ENCODE results near the gene ANXA11. TPM values are rescaled to one million over a fixed set of nuclear protein-coding genes. Genes with fewer than 3 reads are reported as not detected.
"Not testable (repeated sequence)": the region's sequence is repeated elsewhere in the genome, so short reads cannot be mapped to it uniquely, and the experiment has no call there.

Gene ANXA11
- total and polyA plus RNA-seq, 2 of the 4 experiments (the other 2 are of a cell fraction), result 39.4 to 109 TPM

DNA sequence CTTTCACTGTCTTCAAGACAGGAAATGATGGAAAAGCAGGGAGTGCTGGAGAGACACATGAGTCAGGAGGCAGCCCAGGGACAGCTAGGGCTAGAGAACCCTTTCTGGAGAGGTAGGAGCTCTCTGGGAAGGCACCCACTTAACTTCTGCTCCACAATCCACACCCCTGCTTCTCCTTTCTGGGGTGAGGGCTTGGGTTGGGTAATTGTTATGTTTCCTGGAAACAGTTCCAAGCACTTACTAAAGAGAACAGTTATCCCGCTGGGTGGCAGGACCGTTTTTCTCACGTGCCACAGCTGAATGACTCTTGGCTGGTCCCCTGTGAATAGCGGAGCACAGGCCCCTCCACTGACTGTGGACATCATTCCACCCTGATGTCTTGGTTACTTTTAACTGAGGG, 44.6 kb upstream of the ANXA11 start:
- no CpG with 5 or more reads among the region's 4 CpGs for WGBS, 2 experiments (ENCODE audit: extremely low coverage in 2 of 2, insufficient read length in 1 of 2)
- CTCF ChIA-PET; H4K20me1 ChIP-seq (ENCODE audit: insufficient read depth, low read length); H2BK120ac ChIP-seq (ENCODE audit: low read depth, low read length); H4K8ac ChIP-seq (ENCODE audit: low read depth in 2 of 2, low read length in 2 of 2); H3K4ac ChIP-seq (ENCODE audit: low read depth, low read length); H3K9ac ChIP-seq (ENCODE audit: low read depth, low read length); H4K5ac ChIP-seq (ENCODE audit: low read depth, low read length); H3K27me3 ChIP-seq (ENCODE audit: control insufficient read depth, insufficient read depth, low read length); H3K9me1 ChIP-seq (ENCODE audit: insufficient read depth, low read length); H2BK20ac ChIP-seq (ENCODE audit: low read depth, low read length); dilution Hi-C loops (cut with HindIII; ENCODE audit: low sequenced_read_pairs, unreplicated experiment); H3K14ac ChIP-seq (replicated peaks; ENCODE audit: low read depth, low read length); H3K23ac ChIP-seq (ENCODE audit: low read depth, low read length); H3K56ac ChIP-seq (ENCODE audit: extremely low read depth, insufficient read depth, low read length); H3K27ac ChIP-seq (ENCODE audit: insufficient read depth, low read length); H3K9me3 ChIP-seq (ENCODE audit: control insufficient read depth, insufficient read depth, low read length); intact Hi-C loops (cut with micrococcal nuclease); H3K36me3 ChIP-seq (ENCODE audit: control insufficient read depth, insufficient read depth, low read length); H3K79me1 ChIP-seq (ENCODE audit: low read depth in 1 of 2, low read length in 2 of 2); H3K4me2 ChIP-seq (ENCODE audit: low read depth, low read length); H2BK5ac ChIP-seq (ENCODE audit: low read depth, low read length, poor library complexity, severe bottlenecking); H2AK9ac ChIP-seq (replicated peaks; ENCODE audit: low read depth, low read length, poor library complexity); H3K4me1 ChIP-seq (ENCODE audit: control insufficient read depth, insufficient read depth, low read length); BruUV-seq (replicated peaks); DNase-seq; H2AK5ac ChIP-seq (ENCODE audit: low read depth, low read length); H4K91ac ChIP-seq (ENCODE audit: insufficient read depth, low read depth, low read length); H2BK15ac ChIP-seq (ENCODE audit: low read depth, low read length); H3K18ac ChIP-seq (ENCODE audit: low read depth, low read length); H3K4me3 ChIP-seq (ENCODE audit: insufficient read depth, low read depth, low read length); H2AFZ ChIP-seq (replicated peaks; ENCODE audit: low read length, poor library complexity); POLR2A ChIA-PET (ENCODE audit: unreplicated experiment): not testable (repeated sequence)
- in situ Hi-C loops (cut with MboI; ENCODE audit: low sequenced_read_pairs), result loop anchor here (25.0 kb wide), 1 partner anchor 688 kb away; the partner anchor contains the start of gene SFTPA2
- peak; percentile 14 for ATAC-seq (ENCODE audit: low read depth)

DNA sequence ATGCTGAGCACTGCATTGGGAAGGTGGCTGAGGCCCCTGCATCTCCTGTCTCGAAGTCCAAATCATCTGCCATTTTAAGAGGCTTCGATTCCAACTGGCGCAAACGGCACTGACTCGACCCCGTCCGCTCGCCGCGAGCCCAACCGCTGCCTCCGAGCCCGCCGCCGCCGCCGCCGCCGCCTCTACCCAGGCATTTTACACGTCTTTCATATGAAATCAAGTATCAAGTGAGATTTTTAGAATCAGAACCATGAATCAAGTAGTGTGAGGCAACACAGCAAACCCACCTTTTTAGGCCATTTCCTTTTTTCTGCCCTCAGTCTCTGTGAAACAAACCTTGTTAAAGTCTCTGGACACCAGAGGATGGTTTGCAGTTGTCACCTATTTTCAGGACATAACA, 42.3 kb upstream of the ANXA11 start:
- H3K79me1 ChIP-seq (ENCODE audit: low read depth in 1 of 2, low read length in 2 of 2); H3K27me3 ChIP-seq (ENCODE audit: control insufficient read depth, insufficient read depth, low read length); H3K14ac ChIP-seq (replicated peaks; ENCODE audit: low read depth, low read length); H4K5ac ChIP-seq (ENCODE audit: low read depth, low read length); H2AK9ac ChIP-seq (replicated peaks; ENCODE audit: low read depth, low read length, poor library complexity); H4K8ac ChIP-seq (ENCODE audit: low read depth in 2 of 2, low read length in 2 of 2); H2BK20ac ChIP-seq (ENCODE audit: low read depth, low read length); intact Hi-C loops (cut with micrococcal nuclease); POLR2A ChIA-PET (ENCODE audit: unreplicated experiment); in situ Hi-C loops (cut with MboI; ENCODE audit: low sequenced_read_pairs); H3K4me1 ChIP-seq (ENCODE audit: control insufficient read depth, insufficient read depth, low read length); H2AK5ac ChIP-seq (ENCODE audit: low read depth, low read length); H3K23ac ChIP-seq (ENCODE audit: low read depth, low read length); H2BK15ac ChIP-seq (ENCODE audit: low read depth, low read length); H3K9me1 ChIP-seq (ENCODE audit: insufficient read depth, low read length); CTCF ChIA-PET; H3K36me3 ChIP-seq (ENCODE audit: control insufficient read depth, insufficient read depth, low read length); DNase-seq; H2BK5ac ChIP-seq (ENCODE audit: low read depth, low read length, poor library complexity, severe bottlenecking); H2AFZ ChIP-seq (replicated peaks; ENCODE audit: low read length, poor library complexity); H3K4me3 ChIP-seq (ENCODE audit: insufficient read depth, low read depth, low read length); H3K27ac ChIP-seq (ENCODE audit: insufficient read depth, low read length); ATAC-seq (ENCODE audit: low read depth); H3K56ac ChIP-seq (ENCODE audit: extremely low read depth, insufficient read depth, low read length); H3K18ac ChIP-seq (ENCODE audit: low read depth, low read length); BruUV-seq (replicated peaks); H4K20me1 ChIP-seq (ENCODE audit: insufficient read depth, low read length); H3K4ac ChIP-seq (ENCODE audit: low read depth, low read length); dilution Hi-C loops (cut with HindIII; ENCODE audit: low sequenced_read_pairs, unreplicated experiment); H4K91ac ChIP-seq (ENCODE audit: insufficient read depth, low read depth, low read length); H3K4me2 ChIP-seq (ENCODE audit: low read depth, low read length); H2BK120ac ChIP-seq (ENCODE audit: low read depth, low read length); H3K9ac ChIP-seq (ENCODE audit: low read depth, low read length); H3K9me3 ChIP-seq (ENCODE audit: control insufficient read depth, insufficient read depth, low read length): not testable (repeated sequence)
- no CpG with 5 or more reads among the region's 20 CpGs for WGBS, 2 experiments (ENCODE audit: extremely low coverage in 2 of 2, insufficient read length in 1 of 2)
